H9 (cell line): ENCODE measurements around the gene VIPR1. TPM values are rescaled to one million over a fixed set of nuclear protein-coding genes. Genes with fewer than 3 reads are reported as not detected.

Source experiments
- DNase-seq: peaks from one replicate; pipeline ENCODE4 v3.0.0-alpha.2; 2017
- H2AFZ ChIP-seq: one replicate; pipeline ENCODE4 v1.6.1; 2013; ENCODE audit warnings: mild to moderate bottlenecking, low read length, control low read depth, moderate library complexity
- H2AK5ac ChIP-seq: 2 replicates; pipeline ENCODE4 v1.6.1; 2013; ENCODE audit warnings: low read length, control low read depth, mixed read lengths; ENCODE audit not compliant: insufficient read length
- H2BK120ac ChIP-seq: one replicate; pipeline ENCODE4 v1.6.1; 2013; ENCODE audit warnings: low read depth, mild to moderate bottlenecking, low read length, control low read depth, inconsistent platforms; ENCODE audit not compliant: poor library complexity, severe bottlenecking
- H2BK12ac ChIP-seq: 2 replicates; pipeline ENCODE4 v1.6.1; 2013; ENCODE audit warnings: low read length, control low read depth, mixed read lengths, low read depth; ENCODE audit not compliant: insufficient read length
- H2BK15ac ChIP-seq: 2 replicates; pipeline ENCODE4 v1.6.1; 2013; ENCODE audit warnings: low read depth, low read length, control low read depth
- H2BK20ac ChIP-seq: one replicate; pipeline ENCODE4 v1.6.1; 2013; ENCODE audit warnings: low read depth, mild to moderate bottlenecking, low read length, control low read depth, inconsistent platforms; ENCODE audit not compliant: poor library complexity, severe bottlenecking
- H2BK5ac ChIP-seq: 2 replicates; pipeline ENCODE4 v1.6.1; 2013; ENCODE audit warnings: low read length, control low read depth, mixed read lengths; ENCODE audit not compliant: insufficient read length
- H3K14ac ChIP-seq: 2 replicates; pipeline ENCODE4 v1.6.1; 2013; ENCODE audit warnings: low read length, control low read depth; ENCODE audit not compliant: insufficient read depth
- H3K18ac ChIP-seq: 2 replicates; pipeline ENCODE4 v1.6.1; 2013; ENCODE audit warnings: low read depth, mild to moderate bottlenecking, mixed read lengths, low read length, control low read depth; ENCODE audit not compliant: insufficient read length
- H3K23ac ChIP-seq: 2 replicates; pipeline ENCODE4 v1.6.1; 2013; ENCODE audit warnings: low read length, control low read depth, mixed read lengths, low read depth; ENCODE audit not compliant: insufficient read length
- H3K23me2 ChIP-seq: 2 replicates; pipeline ENCODE4 v1.6.1; 2013; ENCODE audit warnings: low read depth, mild to moderate bottlenecking, mixed read lengths, low read length, control low read depth; ENCODE audit not compliant: insufficient read length, poor library complexity, severe bottlenecking
- H3K27ac ChIP-seq: 2 replicates; pipeline ENCODE4 v1.5.1; 2013; ENCODE audit warnings: low read length, control low read depth, mixed read lengths, low read depth; ENCODE audit not compliant: insufficient read length
- H3K27me3 ChIP-seq: 2 replicates; pipeline ENCODE4 v1.6.1; 2013; ENCODE audit warnings: low read length, control low read depth, inconsistent platforms; ENCODE audit not compliant: insufficient read depth
- H3K4ac ChIP-seq: 2 replicates; pipeline ENCODE4 v1.6.1; 2013; ENCODE audit warnings: low read depth, mild to moderate bottlenecking, control low read depth, inconsistent platforms, low read length, moderate library complexity
- H3K4me1 ChIP-seq: 2 replicates; pipeline ENCODE4 v1.6.1; 2013; ENCODE audit warnings: low read length, control low read depth, inconsistent platforms; ENCODE audit not compliant: insufficient read depth
- H3K4me2 ChIP-seq: 2 replicates; pipeline ENCODE4 v1.6.1; 2013; ENCODE audit warnings: low read length, control low read depth, mixed read lengths; ENCODE audit not compliant: insufficient read length, insufficient read depth
- H3K56ac ChIP-seq: 2 replicates; pipeline ENCODE4 v1.6.1; 2013; ENCODE audit warnings: low read depth, mild to moderate bottlenecking, mixed read lengths, low read length, control low read depth; ENCODE audit not compliant: insufficient read length
- H3K79me1 ChIP-seq: 2 replicates; pipeline ENCODE4 v1.6.1; 2013; ENCODE audit warnings: low read depth, mild to moderate bottlenecking, moderate library complexity, low read length, control low read depth, inconsistent platforms; ENCODE audit not compliant: insufficient read depth, poor library complexity, severe bottlenecking
- H3K79me2 ChIP-seq: 2 replicates; pipeline ENCODE4 v1.6.1; 2013; ENCODE audit warnings: low read length, control low read depth, inconsistent platforms; ENCODE audit not compliant: insufficient read depth
- H3K9ac ChIP-seq: 2 replicates; pipeline ENCODE4 v1.6.1; 2013; ENCODE audit warnings: low read length, control low read depth, mixed read lengths; ENCODE audit not compliant: insufficient read length; ENCODE audit errors: extremely low read depth
- H3K9me3 ChIP-seq: one replicate; pipeline ENCODE4 v1.6.1; 2013; ENCODE audit warnings: low read depth, low read length, inconsistent platforms; ENCODE audit not compliant: control insufficient read depth
- H3T11ph ChIP-seq: one replicate; pipeline ENCODE4 v1.6.1; 2013; ENCODE audit warnings: mild to moderate bottlenecking, low read length, control low read depth, inconsistent platforms
- H4K20me1 ChIP-seq: one replicate; pipeline ENCODE4 v1.6.1; 2013; ENCODE audit not compliant: control insufficient read depth, insufficient read length, insufficient read depth
- H4K5ac ChIP-seq: 2 replicates; pipeline ENCODE4 v1.6.1; 2013; ENCODE audit warnings: low read depth, mild to moderate bottlenecking, mixed read lengths, low read length, control low read depth; ENCODE audit not compliant: insufficient read length
- H4K8ac ChIP-seq: replicated peaks from 2 replicates; pipeline ENCODE4 v1.6.1; 2013; ENCODE audit warnings: low read length, control low read depth, mixed read lengths, low read depth; ENCODE audit not compliant: insufficient read length
- H4K91ac ChIP-seq: 2 replicates; pipeline ENCODE4 v1.6.1; 2013; ENCODE audit warnings: low read depth, mild to moderate bottlenecking, moderate library complexity, mixed read lengths, low read length, control low read depth; ENCODE audit not compliant: insufficient read length
- H3K27ac Mint-ChIP-seq, 3 experiments: 2 replicates in 2 of 3; 3 replicates in 1 of 3; pipeline ENCODE4 v1.8.0; 2020 to 2021; ENCODE audit warnings: mixed read lengths in 3 of 3, mild to moderate bottlenecking in 1 of 3, moderate library complexity in 1 of 3
- H3K27me3 Mint-ChIP-seq: 2 replicates; pipeline ENCODE4 v1.8.0; 2021; ENCODE audit warnings: low read depth, mild to moderate bottlenecking, moderate library complexity, mixed read lengths
- H3K36me3 Mint-ChIP-seq, 3 experiments: 2 replicates in 2 of 3; 3 replicates in 1 of 3; pipeline ENCODE4 v1.8.0; 2020 to 2021; ENCODE audit warnings: low read depth in 3 of 3, mixed read lengths in 3 of 3; ENCODE audit not compliant: insufficient read depth in 1 of 3
- H3K4me1 Mint-ChIP-seq, 2 experiments: 2 replicates each; pipeline ENCODE4 v1.8.0; 2020; ENCODE audit warnings: mixed read lengths in 2 of 2
- H3K4me3 Mint-ChIP-seq, 2 experiments: 2 replicates in 1 of 2; 3 replicates in 1 of 2; pipeline ENCODE4 v1.8.0; 2020 to 2021; ENCODE audit warnings: mild to moderate bottlenecking in 2 of 2, mixed read lengths in 2 of 2, moderate library complexity in 1 of 2
- H3K9me3 Mint-ChIP-seq, 2 experiments: 2 replicates in 1 of 2; 3 replicates in 1 of 2; pipeline ENCODE4 v1.8.0; 2020; ENCODE audit warnings: mild to moderate bottlenecking in 2 of 2, mixed read lengths in 2 of 2, moderate library complexity in 1 of 2
- WGBS: extraction: QIAGEN DNeasy Blood & Tissue Kit; methylation state at CpG from one replicate; pipeline ENCODE4 v1.1.7; 2013; ENCODE audit warnings: missing lambda C conversion rate, low lambda C conversion rate, mixed read lengths; ENCODE audit not compliant: insufficient read length; ENCODE audit errors: extremely low coverage; 5-methylcytosine and 5-hydroxymethylcytosine counted together
- total RNA-seq: library from RNA; stranded (reverse); gene quantifications from 2 replicates; pipeline ENCODE4 v1.2.1, GENCODE V29; 2021
- TF ChIP-seq, protein P1 (sequence below): fragments of 200-600 bp; sonication (generic); conservative IDR thresholded peaks from 3 replicates; pipeline ENCODE4 v1.8.0; 2021; ENCODE audit warnings: antibody characterized with exemption, mild to moderate bottlenecking

The VIPR1 gene
- total RNA-seq, 1 experiment from 2014 or later: 6.5 TPM

DNA sequence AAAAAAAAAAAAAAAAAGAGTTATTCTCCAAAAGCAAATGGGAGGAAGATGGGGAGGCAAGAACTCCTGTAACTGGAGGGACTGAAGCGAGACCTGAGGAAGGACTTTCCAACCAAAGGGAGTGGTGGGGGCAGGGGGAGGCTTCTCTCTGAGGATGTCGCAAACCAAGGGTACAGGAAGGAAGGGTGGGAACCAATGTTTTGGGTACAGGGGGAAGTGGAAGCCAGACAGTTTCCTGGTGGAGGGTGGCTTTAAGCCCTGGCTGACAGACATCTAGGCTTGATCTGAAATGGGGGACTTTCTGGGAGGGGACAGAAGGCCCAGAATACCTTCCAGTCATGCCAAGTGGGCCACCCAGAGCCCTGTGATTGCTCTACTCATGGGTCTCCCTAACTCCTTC, 27.0 kb downstream of the VIPR1 start:
- no peak overlapping the region for H3K56ac ChIP-seq
- no peak overlapping the region for H3K4me2 ChIP-seq
- Mint-ChIP-seq H3K4me3 (no peak overlapping the region), H3K9me3 (no peaks in the 10 kb centered on the region), H3K27me3 (no peaks in the 10 kb centered on the region), H3K27ac (no peak overlapping the region; a peak in 1 of 7 replicates), H3K36me3 (no peaks in the 10 kb centered on the region; a peak in 1 of 7 replicates), H3K4me1 (peaks cover 14 to 15% of the 10 kb centered on the region in 2 experiments)
- H3K9ac ChIP-seq: no peak overlapping the region
- H3K9me3 ChIP-seq: no peaks in the 10 kb centered on the region
- no peak overlapping the region for H4K5ac ChIP-seq
- peaks cover 9% of the 10 kb centered on the region; the same call in 1 of the 2 replicates for H3K4me1 ChIP-seq
- H3K14ac ChIP-seq: no peak overlapping the region
- no peak overlapping the region for H3K27ac ChIP-seq
- no peak overlapping the region for H3K23ac ChIP-seq
- no peak overlapping the region for H2AK5ac ChIP-seq
- no peak overlapping the region for H2AFZ ChIP-seq
- H2BK20ac ChIP-seq: no peak overlapping the region
- no peak overlapping the region for H2BK5ac ChIP-seq
- no peak overlapping the region for H4K91ac ChIP-seq
- no peaks in the 10 kb centered on the region for H3K79me2 ChIP-seq
- no peak overlapping the region for H4K8ac ChIP-seq
- H2BK15ac ChIP-seq: no peak overlapping the region
- WGBS: no CpG with 5 or more reads among the region's 2 CpGs
- no peaks in the 10 kb centered on the region for H3K23me2 ChIP-seq
- peaks cover 2% of the 10 kb centered on the region for H4K20me1 ChIP-seq
- no peaks in the 10 kb centered on the region for H3K79me1 ChIP-seq
- no peak overlapping the region for H3T11ph ChIP-seq
- H3K18ac ChIP-seq: no peak overlapping the region
- H3K4ac ChIP-seq: no peak overlapping the region
- TF ChIP-seq, protein P1, sequence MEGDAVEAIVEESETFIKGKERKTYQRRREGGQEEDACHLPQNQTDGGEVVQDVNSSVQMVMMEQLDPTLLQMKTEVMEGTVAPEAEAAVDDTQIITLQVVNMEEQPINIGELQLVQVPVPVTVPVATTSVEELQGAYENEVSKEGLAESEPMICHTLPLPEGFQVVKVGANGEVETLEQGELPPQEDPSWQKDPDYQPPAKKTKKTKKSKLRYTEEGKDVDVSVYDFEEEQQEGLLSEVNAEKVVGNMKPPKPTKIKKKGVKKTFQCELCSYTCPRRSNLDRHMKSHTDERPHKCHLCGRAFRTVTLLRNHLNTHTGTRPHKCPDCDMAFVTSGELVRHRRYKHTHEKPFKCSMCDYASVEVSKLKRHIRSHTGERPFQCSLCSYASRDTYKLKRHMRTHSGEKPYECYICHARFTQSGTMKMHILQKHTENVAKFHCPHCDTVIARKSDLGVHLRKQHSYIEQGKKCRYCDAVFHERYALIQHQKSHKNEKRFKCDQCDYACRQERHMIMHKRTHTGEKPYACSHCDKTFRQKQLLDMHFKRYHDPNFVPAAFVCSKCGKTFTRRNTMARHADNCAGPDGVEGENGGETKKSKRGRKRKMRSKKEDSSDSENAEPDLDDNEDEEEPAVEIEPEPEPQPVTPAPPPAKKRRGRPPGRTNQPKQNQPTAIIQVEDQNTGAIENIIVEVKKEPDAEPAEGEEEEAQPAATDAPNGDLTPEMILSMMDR: no peak
- H2BK120ac ChIP-seq: no peak overlapping the region
- H2BK12ac ChIP-seq: no peak overlapping the region
- H3K27me3 ChIP-seq: no peaks in the 10 kb centered on the region
- no peak for DNase-seq
